ENCODE data around the gene KLRG1.

DNA sequence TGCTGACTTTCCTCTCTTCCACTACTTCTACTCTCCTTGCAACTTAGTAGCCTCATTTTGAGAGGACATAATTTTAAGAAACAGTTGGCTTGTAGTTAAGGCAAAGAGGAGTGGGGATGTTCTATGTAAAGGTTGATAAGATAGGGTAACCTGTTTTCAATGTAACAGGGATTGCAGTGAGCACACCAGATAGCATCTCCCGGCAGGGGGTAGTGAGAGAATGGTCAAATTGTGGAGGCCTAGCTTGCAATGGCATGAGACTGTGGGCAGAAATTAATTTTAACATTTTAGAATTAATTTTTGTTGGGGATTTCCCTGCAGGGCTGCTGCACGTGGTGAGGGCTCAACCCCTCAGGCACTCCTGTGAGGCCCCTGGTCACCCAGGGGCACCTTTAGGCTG lies 41.4 kb downstream of the KLRG1 start:
- TF ChIP-seq CTCF (IDR thresholded peaks at IDR 0.05) (no peak), EZH2 (IDR thresholded peaks at IDR 0.05; ENCODE audit: borderline replicate concordance, insufficient read depth, low read depth, low read length, poor library complexity, severe bottlenecking) (no peak)
